C4-2B (cell line): Measurements from ENCODE around the gene RPF1.

ENCODE experiments used
- H3K27ac ChIP-seq: fragments of 450-650 bp; 2 replicates; pipeline ENCODE4 v1.5.1; 2017
- ZFX ChIP-seq: fragments of 450-650 bp; IDR thresholded peaks from 2 replicates; pipeline ENCODE4 v1.6.1; 2017
- TF ChIP-seq, protein P1 (sequence below): fragments of 450-650 bp; conservative IDR thresholded peaks from 2 replicates; pipeline ENCODE4 v1.5.1; 2017; ENCODE audit warnings: mild to moderate bottlenecking

Gene RPF1

GRCh38 chr1:84479998-84480397 is 932 bp downstream of the RPF1 start:
- TF ChIP-seq ZFX, result no peak
- TF ChIP-seq, protein P1, sequence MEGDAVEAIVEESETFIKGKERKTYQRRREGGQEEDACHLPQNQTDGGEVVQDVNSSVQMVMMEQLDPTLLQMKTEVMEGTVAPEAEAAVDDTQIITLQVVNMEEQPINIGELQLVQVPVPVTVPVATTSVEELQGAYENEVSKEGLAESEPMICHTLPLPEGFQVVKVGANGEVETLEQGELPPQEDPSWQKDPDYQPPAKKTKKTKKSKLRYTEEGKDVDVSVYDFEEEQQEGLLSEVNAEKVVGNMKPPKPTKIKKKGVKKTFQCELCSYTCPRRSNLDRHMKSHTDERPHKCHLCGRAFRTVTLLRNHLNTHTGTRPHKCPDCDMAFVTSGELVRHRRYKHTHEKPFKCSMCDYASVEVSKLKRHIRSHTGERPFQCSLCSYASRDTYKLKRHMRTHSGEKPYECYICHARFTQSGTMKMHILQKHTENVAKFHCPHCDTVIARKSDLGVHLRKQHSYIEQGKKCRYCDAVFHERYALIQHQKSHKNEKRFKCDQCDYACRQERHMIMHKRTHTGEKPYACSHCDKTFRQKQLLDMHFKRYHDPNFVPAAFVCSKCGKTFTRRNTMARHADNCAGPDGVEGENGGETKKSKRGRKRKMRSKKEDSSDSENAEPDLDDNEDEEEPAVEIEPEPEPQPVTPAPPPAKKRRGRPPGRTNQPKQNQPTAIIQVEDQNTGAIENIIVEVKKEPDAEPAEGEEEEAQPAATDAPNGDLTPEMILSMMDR, result no peak; the same call in 1 of the 2 replicates
- peak overlapping the region; percentile 87 for H3K27ac ChIP-seq

DNA sequence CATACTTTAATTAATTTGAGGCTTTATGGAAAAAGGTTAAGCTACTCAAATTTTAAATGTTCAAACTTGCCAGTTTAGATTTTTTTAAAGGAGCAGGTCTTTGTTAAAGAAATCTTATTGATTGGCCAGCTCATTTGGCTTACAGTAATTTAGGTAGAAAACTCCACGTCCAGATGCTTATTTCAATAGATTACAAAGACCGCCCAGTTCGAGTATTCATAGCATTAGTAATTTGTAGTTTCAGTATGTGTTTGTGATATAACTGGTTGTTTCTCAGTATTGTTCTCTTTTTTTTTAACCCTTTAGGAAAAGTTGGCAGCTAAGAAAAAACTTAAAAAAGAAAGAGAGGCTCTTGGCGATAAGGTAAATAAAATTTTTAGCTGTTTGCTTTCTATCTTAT is 1.6 kb downstream of the RPF1 start:
- TF ChIP-seq, protein P1, result no peak
- no peak for TF ChIP-seq ZFX
- H3K27ac ChIP-seq, result no peak overlapping the region

DNA sequence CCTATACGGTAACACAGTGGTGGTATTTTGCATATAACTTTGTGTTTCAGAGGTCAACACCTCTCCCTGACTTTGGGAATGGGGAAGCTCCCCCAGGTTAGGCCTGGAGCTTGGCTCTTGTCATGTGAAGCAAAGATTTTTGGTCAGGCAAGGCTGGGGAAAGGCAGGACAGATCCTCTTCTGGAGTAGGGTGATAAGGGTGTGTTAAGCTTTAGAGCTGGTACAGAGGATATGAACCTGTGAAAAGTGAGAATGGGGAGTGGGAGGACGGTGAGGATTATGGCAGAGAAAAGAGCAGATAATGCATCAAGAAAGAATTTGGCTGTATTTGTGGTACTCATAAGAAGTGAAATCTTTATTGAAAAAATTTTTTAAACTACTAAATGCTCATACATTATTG is 2.3 kb downstream of the RPF1 start:
- no peak overlapping the region for H3K27ac ChIP-seq
- TF ChIP-seq ZFX, result no peak
- TF ChIP-seq, protein P1, result no peak

GRCh38 chr1:84488107-84488506 is 9.0 kb downstream of the RPF1 start:
- no peak overlapping the region for H3K27ac ChIP-seq
- TF ChIP-seq ZFX, result no peak
- TF ChIP-seq, protein P1, result no peak

- no peak for TF ChIP-seq ZFX
- TF ChIP-seq, protein P1, result no peak
- H3K27ac ChIP-seq, result no peak overlapping the region
Observed at GRCh38 chr1:84489766-84490165, 10.7 kb downstream of the RPF1 start.

DNA sequence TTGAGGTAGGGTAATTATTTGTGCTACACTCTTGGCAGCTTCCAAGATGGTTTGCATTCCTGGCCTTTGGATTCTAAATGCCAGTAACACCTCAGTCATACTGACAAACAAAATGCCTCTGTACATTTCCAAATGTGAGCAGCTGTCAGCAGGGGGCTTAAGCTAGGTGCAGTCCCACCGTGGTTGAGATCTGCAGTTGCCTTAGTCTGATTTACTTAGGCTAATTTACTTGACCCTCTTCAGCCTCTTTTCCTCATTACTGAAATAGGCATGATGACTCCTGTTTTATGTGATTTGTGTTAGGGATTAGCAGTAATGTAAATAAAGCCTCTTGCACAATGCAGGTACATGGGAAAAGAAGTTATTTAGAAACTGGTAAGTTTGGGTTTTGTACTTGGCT is 13.7 kb downstream of the RPF1 start:
- no peak overlapping the region for H3K27ac ChIP-seq
- no peak for TF ChIP-seq ZFX
- TF ChIP-seq, protein P1, result no peak

DNA sequence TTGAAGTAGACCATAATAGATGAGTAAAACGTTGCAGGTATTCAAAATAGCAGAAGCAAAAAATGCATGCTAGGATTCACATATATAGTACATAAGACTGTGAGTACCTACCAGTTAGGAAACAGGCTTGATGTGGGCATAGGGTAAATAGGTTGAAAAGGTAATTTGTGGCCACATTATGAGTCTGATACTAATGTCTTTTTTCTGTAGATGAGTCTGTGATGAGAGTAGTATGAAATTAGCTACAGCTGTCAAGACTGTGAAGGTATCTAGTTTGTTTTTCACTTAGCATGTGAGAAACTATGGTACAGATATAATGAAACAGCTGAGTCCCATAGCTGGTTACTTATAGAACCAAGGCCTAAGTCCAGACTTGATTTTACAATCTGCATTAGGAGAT is 14.7 kb downstream of the RPF1 start:
- H3K27ac ChIP-seq, result no peak overlapping the region
- no peak for TF ChIP-seq ZFX
- TF ChIP-seq, protein P1, result no peak
